GM12878 (cell line): ENCODE measurements around the gene LRRC23. TPM values are rescaled to one million over a fixed set of nuclear protein-coding genes. Genes with fewer than 3 reads are reported as not detected.

Experiments used
- BMI1 ChIP-seq: fragments of 450-650 bp; IDR thresholded peaks from 2 replicates; pipeline ENCODE4 v1.6.1; 2016; ENCODE audit warnings: mild to moderate bottlenecking, moderate library complexity, borderline replicate concordance
- CBFB ChIP-seq: IDR thresholded peaks from 2 replicates; pipeline ENCODE4 v1.6.1; 2016; ENCODE audit warnings: antibody characterized with exemption, low read depth
- CREB1 ChIP-seq: IDR thresholded peaks from 2 replicates; pipeline ENCODE4 v1.6.1; 2012; ENCODE audit warnings: low read depth, mild to moderate bottlenecking, inconsistent platforms
- IKZF1 ChIP-seq: fragments of 450-650 bp; conservative IDR thresholded peaks from 2 replicates; pipeline ENCODE4 v1.6.1; 2017; ENCODE audit warnings: antibody characterized with exemption, mild to moderate bottlenecking
- JUNB ChIP-seq: IDR thresholded peaks from 2 replicates; pipeline ENCODE4 v1.6.1; 2016; ENCODE audit warnings: antibody characterized with exemption, mild to moderate bottlenecking
- KDM1A ChIP-seq: fragments of 200-600 bp; sonication (generic); IDR thresholded peaks from 2 replicates; pipeline ENCODE4 v1.6.1; 2016; ENCODE audit warnings: borderline replicate concordance
- KLF5 ChIP-seq: fragments of 450-650 bp; IDR thresholded peaks from 2 replicates; pipeline ENCODE4 v1.6.1; 2014; ENCODE audit warnings: mild to moderate bottlenecking; ENCODE audit not compliant: partially characterized antibody
- NFYB ChIP-seq: IDR thresholded peaks from 2 replicates; pipeline ENCODE4 v1.6.1; 2011; ENCODE audit warnings: low read depth, mild to moderate bottlenecking, low read length, improper control_type of control experiment, moderate library complexity; ENCODE audit not compliant: insufficient read depth
- PAX5 ChIP-seq: IDR thresholded peaks from 2 replicates; pipeline ENCODE4 v1.6.1; 2011; ENCODE audit warnings: low read depth, low read length, borderline replicate concordance
- PKNOX1 ChIP-seq: fragments of 450-650 bp; IDR thresholded peaks from 2 replicates; pipeline ENCODE4 v1.6.1; 2016; ENCODE audit warnings: mild to moderate bottlenecking
- PML ChIP-seq: IDR thresholded peaks from 2 replicates; pipeline ENCODE4 v1.6.1; 2012; ENCODE audit warnings: low read length, inconsistent platforms
- SPI1 ChIP-seq: IDR thresholded peaks from 2 replicates; pipeline ENCODE4 v1.6.1; 2011; ENCODE audit warnings: low read depth, mild to moderate bottlenecking, low read length, moderate library complexity, borderline replicate concordance; ENCODE audit not compliant: insufficient read depth
- SREBF2 ChIP-seq: IDR thresholded peaks from 2 replicates; pipeline ENCODE4 v1.6.1; 2012; ENCODE audit warnings: mild to moderate bottlenecking, low read length
- TCF12 ChIP-seq: IDR thresholded peaks from 2 replicates; pipeline ENCODE4 v1.6.1; 2011; ENCODE audit warnings: low read depth, mild to moderate bottlenecking, low read length
- USF1 ChIP-seq: IDR thresholded peaks from 2 replicates; pipeline ENCODE4 v1.6.1; 2011; ENCODE audit warnings: borderline replicate concordance, low read depth, mild to moderate bottlenecking, moderate library complexity, mixed read lengths, low read length; ENCODE audit not compliant: insufficient read depth; ENCODE audit errors: extremely low read length
- USF2 ChIP-seq: IDR thresholded peaks from 2 replicates; pipeline ENCODE4 v1.6.1; 2011; ENCODE audit warnings: low read depth, low read length, improper control_type of control experiment, borderline replicate concordance
- YY1 ChIP-seq: IDR thresholded peaks from 2 replicates; pipeline ENCODE4 v1.6.1; 2011; ENCODE audit warnings: low read depth, mild to moderate bottlenecking, low read length
- ZNF207 ChIP-seq: fragments of 450-650 bp; IDR thresholded peaks from 2 replicates; pipeline ENCODE4 v1.6.1; 2014; ENCODE audit warnings: antibody characterized with exemption, mild to moderate bottlenecking, borderline replicate concordance
- ZNF592 ChIP-seq: fragments of 450-650 bp; IDR thresholded peaks from 2 replicates; pipeline ENCODE4 v1.6.1; 2017; ENCODE audit warnings: mild to moderate bottlenecking, moderate library complexity
- ZNF687 ChIP-seq: fragments of 450-650 bp; IDR thresholded peaks from 2 replicates; pipeline ENCODE4 v1.6.1; 2017; ENCODE audit warnings: mild to moderate bottlenecking, moderate library complexity
- polyA plus RNA-seq, 11 experiments: library from polyadenylated mRNA; depleted of rRNA in 4 of 11; unstranded in 6 of 11; stranded (reverse) in 5 of 11; fragments of >200 nt; fragmentation: Nextera tagmentation in 4 of 11; fragmentation: Illumina TruSeq in 1 of 11; extraction: Ambion mirVana in 4 of 11; extraction: Trizol in 1 of 11; gene quantifications; 1 replicate in 1 of 11; 2 replicates in 10 of 11; pipeline versions ENCODE4 v1.2.1 to v1.2.3, GENCODE V29; 2011 to 2016; ENCODE audit warnings: inconsistent platforms in 2 of 11, missing spikeins in 2 of 11, low read depth in 1 of 11
- total RNA-seq, 4 experiments: library from RNA; depleted of rRNA in 3 of 4; stranded (reverse); fragments of >200 nt in 3 of 4; fragmentation: Illumina TruSeq in 1 of 4; extraction: Trizol in 1 of 4; gene quantifications; 2 replicates each; pipeline versions ENCODE4 v1.2.1 to v1.2.3, GENCODE V29; 2013 to 2021

Gene LRRC23
- total and polyA plus RNA-seq, 10 of the 15 experiments (the other 5 are each of a cell fraction or from before 2014, with no cell fraction given) = 1.4 to 6.9 (median 3.4) TPM

- TF ChIP-seq USF2 = no peak
- no peak for TF ChIP-seq CREB1
- TF ChIP-seq NFYB = no peak
- TF ChIP-seq PKNOX1 = no peak
- peak; percentile 96 for TF ChIP-seq PAX5
- TF ChIP-seq SPI1 = no peak
- peak; percentile 88 for TF ChIP-seq YY1
- peak; percentile 98 for TF ChIP-seq ZNF207
- TF ChIP-seq BMI1 = peak; percentile 97
- TF ChIP-seq USF1 = no peak
- TF ChIP-seq PML = no peak
- peak; percentile 94 for TF ChIP-seq KLF5
- no peak for TF ChIP-seq SREBF2
- peak; percentile 100 for TF ChIP-seq ZNF687
- TF ChIP-seq CBFB = peak; percentile 100
- no peak; the same call in 1 of the 2 replicates for TF ChIP-seq IKZF1
- TF ChIP-seq ZNF592 = 0 out of 2 replicates have a peak, but pooled peaks have one; percentile 61
- peak; percentile 95 for TF ChIP-seq TCF12
- TF ChIP-seq KDM1A = no peak
- TF ChIP-seq JUNB = peak; percentile 70
These were observed 39.2 kb downstream of the LRRC23 start, which contains the start of the genes C12orf57 and RNU7-1 (continued) for GRCh38 chr12:6943722-6944380.
